ENCODE results near the gene BNC2. TPM values are rescaled to one million over a fixed set of nuclear protein-coding genes. Genes with fewer than 3 reads are reported as not detected.
A peak's percentile ranks its signal among the peaks of the same experiment; 100 is the strongest.

Gene BNC2
- total and polyA plus RNA-seq, 8 donors, result 0.28 to 7.6 (median 0.99) TPM

GRCh38 chr9:16787724-16788123, 82.7 kb downstream of the BNC2 start:
- no peak for TF ChIP-seq CTCF (IDR thresholded peaks at IDR 0.05)
- intact Hi-C loops (cut with DNase I), result no loop called here
- no peaks in the 10 kb centered on the region for H3K27me3 ChIP-seq
- no peak overlapping the region for H3K4me3 ChIP-seq
- H3K27ac ChIP-seq, result no peak overlapping the region
- 74 to 81% methylated on average over 6 of the region's 6 CpGs for WGBS, 2 donors
- no peak for FAIRE-seq
- ATAC-seq, result no peak
- DNase-seq, result no peak
- no peaks in the 10 kb centered on the region for H3K36me3 ChIP-seq
- H3K9me3 ChIP-seq, result no peaks in the 10 kb centered on the region
- H3K4me1 ChIP-seq, result no peaks in the 10 kb centered on the region

- 84 to 91% methylated on average over 2 of the region's 2 CpGs for WGBS, 2 donors
- no peak for DNase-seq
- no peak for ATAC-seq
- Histone ChIP-seq H3K4me1 (no peaks in the 10 kb centered on the region), H3K36me3 (no peaks in the 10 kb centered on the region), H3K27me3 (no peaks in the 10 kb centered on the region), H3K4me3 (no peak overlapping the region), H3K9me3 (no peaks in the 10 kb centered on the region), H3K27ac (no peak overlapping the region)
- no peak for TF ChIP-seq CTCF (IDR thresholded peaks at IDR 0.05)
- intact Hi-C loops (cut with DNase I), result no loop called here
- FAIRE-seq, result no peak
Observed at GRCh38 chr9:16784002-16784401, 86.5 kb downstream of the BNC2 start.

GRCh38 chr9:16782490-16782889, 88.0 kb downstream of the BNC2 start:
- Histone ChIP-seq H3K4me1 (no peaks in the 10 kb centered on the region), H3K36me3 (no peaks in the 10 kb centered on the region), H3K27me3 (no peaks in the 10 kb centered on the region), H3K4me3 (no peak overlapping the region), H3K27ac (no peak overlapping the region), H3K9me3 (no peaks in the 10 kb centered on the region)
- no peak for TF ChIP-seq CTCF (IDR thresholded peaks at IDR 0.05)
- WGBS, 2 donors, result 64 to 65% methylated on average over 3 of the region's 3 CpGs
- no peak for FAIRE-seq
- ATAC-seq, result no peak
- intact Hi-C loops (cut with DNase I), result no loop called here
- DNase-seq, result no peak

- DNase-seq, result no peak
- intact Hi-C loops (cut with DNase I), result no loop called here
- Histone ChIP-seq H3K9me3 (no peaks in the 10 kb centered on the region), H3K27me3 (no peaks in the 10 kb centered on the region), H3K36me3 (no peaks in the 10 kb centered on the region), H3K4me1 (no peaks in the 10 kb centered on the region), H3K27ac (no peak overlapping the region), H3K4me3 (no peak overlapping the region)
- 83 to 91% methylated on average over 2 of the region's 2 CpGs for WGBS, 2 donors
- no peak for FAIRE-seq
- no peak for ATAC-seq
- TF ChIP-seq CTCF (IDR thresholded peaks at IDR 0.05), result no peak
Observed at GRCh38 chr9:16775330-16775729, 95.1 kb downstream of the BNC2 start.

- ATAC-seq (peak; percentile 64 to 94 (median 84)), DNase-seq (peak in 2 of 6 donors; percentile 42 to 55), FAIRE-seq (no peak)
- WGBS, 2 donors, result 36 to 38% methylated on average over 5 of the region's 5 CpGs
- no peak for TF ChIP-seq CTCF (IDR thresholded peaks at IDR 0.05)
- no peaks in the 10 kb centered on the region for H3K9me3 ChIP-seq
- no peak overlapping the region for H3K27ac ChIP-seq
- H3K27me3 ChIP-seq, result no peaks in the 10 kb centered on the region
- intact Hi-C loops (cut with DNase I), result no loop called here
- H3K36me3 ChIP-seq, result no peaks in the 10 kb centered on the region
- no peaks in the 10 kb centered on the region for H3K4me1 ChIP-seq
- no peak overlapping the region for H3K4me3 ChIP-seq
Observed at GRCh38 chr9:16773617-16774016, 96.9 kb downstream of the BNC2 start.
